Liver (tissue), 9 donors: ENCODE results near the gene ADAMTS16. TPM values are rescaled to one million over a fixed set of nuclear protein-coding genes. Genes with fewer than 3 reads are reported as not detected.

Experiments
- DNase-seq: peaks from one replicate; pipeline ENCODE4 v3.0.0-alpha.2; 2017; ENCODE audit warnings: low spot score
- H3K27ac ChIP-seq, 2 donors: one replicate each; pipeline ENCODE4 v1.7.0; 2013; ENCODE audit warnings: inconsistent platforms in 2 of 2, low read length in 2 of 2, control low read depth in 1 of 2, low read depth in 1 of 2, mild to moderate bottlenecking in 1 of 2
- H3K27me3 ChIP-seq, 4 donors: one replicate each; pipeline versions ENCODE4 v1.6.1 to v1.7.0; 2013; ENCODE audit warnings: low read length in 3 of 4, inconsistent platforms in 1 of 4, mild to moderate bottlenecking in 1 of 4, moderate library complexity in 1 of 4; ENCODE audit not compliant: control insufficient read depth in 4 of 4, insufficient read depth in 4 of 4
- H3K36me3 ChIP-seq, 4 donors: one replicate each; pipeline versions ENCODE4 v1.6.1 to v1.7.0; 2013; ENCODE audit warnings: low read length in 3 of 4, mild to moderate bottlenecking in 3 of 4, low read depth in 1 of 4, moderate library complexity in 1 of 4; ENCODE audit not compliant: control insufficient read depth in 4 of 4, insufficient read depth in 3 of 4
- H3K4me1 ChIP-seq, 4 donors: one replicate each; pipeline versions ENCODE4 v1.6.1 to v1.7.0; 2013; ENCODE audit warnings: low read length in 3 of 4, mild to moderate bottlenecking in 3 of 4, moderate library complexity in 1 of 4; ENCODE audit not compliant: control insufficient read depth in 4 of 4, insufficient read depth in 4 of 4
- H3K4me3 ChIP-seq, 3 donors: one replicate each; pipeline versions ENCODE4 v1.6.1 to v1.7.0; 2013; ENCODE audit warnings: low read length in 3 of 3, control low read depth in 1 of 3, low read depth in 1 of 3, mild to moderate bottlenecking in 1 of 3
- H3K9ac ChIP-seq, 2 donors: one replicate each; pipeline ENCODE4 v1.7.0; 2013; ENCODE audit warnings: low read length in 2 of 2, mild to moderate bottlenecking in 2 of 2, moderate library complexity in 2 of 2, control low read depth in 1 of 2, low read depth in 1 of 2
- H3K9me3 ChIP-seq, 4 donors: one replicate each; pipeline versions ENCODE4 v1.6.1 to v1.7.0; 2013; ENCODE audit warnings: low read length in 3 of 4; ENCODE audit not compliant: control insufficient read depth in 4 of 4
- EGR1 ChIP-seq, 2 donors: IDR thresholded peaks; 2 replicates each; pipeline ENCODE4 v1.6.1; 2016 to 2018; ENCODE audit warnings: antibody characterized with exemption in 2 of 2, low read depth in 2 of 2
- FOXA1 ChIP-seq: IDR thresholded peaks from 2 replicates; pipeline ENCODE4 v1.6.1; 2016; ENCODE audit warnings: antibody characterized with exemption
- FOXA2 ChIP-seq: IDR thresholded peaks from 2 replicates; pipeline ENCODE4 v1.6.1; 2016; ENCODE audit warnings: antibody characterized with exemption
- GABPA ChIP-seq, 2 donors: IDR thresholded peaks in 1 of 2; conservative IDR thresholded peaks in 1 of 2; 2 replicates each; pipeline ENCODE4 v1.6.1; 2016; ENCODE audit warnings: antibody characterized with exemption in 2 of 2, mild to moderate bottlenecking in 1 of 2, moderate library complexity in 1 of 2
- HNF4A ChIP-seq, 2 donors: conservative IDR thresholded peaks; 2 replicates each; pipeline ENCODE4 v1.6.1; 2016; ENCODE audit warnings: antibody characterized with exemption in 2 of 2, mild to moderate bottlenecking in 2 of 2
- HNF4G ChIP-seq: IDR thresholded peaks from 2 replicates; pipeline ENCODE4 v1.6.1; 2016; ENCODE audit warnings: antibody characterized with exemption
- JUND ChIP-seq, 2 donors: IDR thresholded peaks; 2 replicates each; pipeline ENCODE4 v1.6.1; 2016; ENCODE audit warnings: antibody characterized with exemption in 2 of 2
- NR2F2 ChIP-seq: IDR thresholded peaks from 2 replicates; pipeline ENCODE4 v1.6.1; 2016; ENCODE audit warnings: antibody characterized with exemption
- RAD21 ChIP-seq, 2 donors: IDR thresholded peaks; 2 replicates each; pipeline ENCODE4 v1.6.1; 2016; ENCODE audit warnings: antibody characterized with exemption in 2 of 2, mild to moderate bottlenecking in 2 of 2
- RXRA ChIP-seq, 2 donors: IDR thresholded peaks; 2 replicates each; pipeline ENCODE4 v1.6.1; 2017 to 2018; ENCODE audit warnings: antibody characterized with exemption in 2 of 2, mild to moderate bottlenecking in 1 of 2
- SP1 ChIP-seq: IDR thresholded peaks from 2 replicates; pipeline ENCODE4 v1.6.1; 2018; ENCODE audit warnings: antibody characterized with exemption, mild to moderate bottlenecking
- TAF1 ChIP-seq: conservative IDR thresholded peaks from 2 replicates; pipeline ENCODE4 v1.6.1; 2016; ENCODE audit warnings: antibody characterized with exemption, mild to moderate bottlenecking
- YY1 ChIP-seq: IDR thresholded peaks from 2 replicates; pipeline ENCODE4 v1.6.1; 2016; ENCODE audit warnings: antibody characterized with exemption, mild to moderate bottlenecking
- whole genome bisulfite sequencing: extraction: QIAGEN DNeasy Blood & Tissue Kit; methylation state at CpG from one replicate; pipeline ENCODE4 v1.1.7; 2013; 5-methylcytosine and 5-hydroxymethylcytosine counted together
- polyA plus RNA-seq, 2 donors: library from polyadenylated mRNA; stranded (reverse) in 1 of 2; unstranded in 1 of 2; fragments of 200-250 nt in 1 of 2; fragments of >200 nt in 1 of 2; fragmentation: Nextera tagmentation in 1 of 2; extraction: Ambion mirVana in 1 of 2; gene quantifications; one replicate each; pipeline versions ENCODE4 v1.2.1 to v1.2.3, GENCODE V29; 2013 to 2015
- total RNA-seq, 2 donors: library from RNA; depleted of rRNA; stranded (reverse); fragments of >200 nt; gene quantifications; one replicate each; pipeline ENCODE4 v1.2.3, GENCODE V29; 2014
- TF ChIP-seq, protein P1 (sequence below): IDR thresholded peaks from 2 replicates; pipeline ENCODE4 v1.6.1; 2016; ENCODE audit warnings: antibody characterized with exemption
- TF ChIP-seq, protein P2 (sequence below): IDR thresholded peaks from 2 replicates; pipeline ENCODE4 v1.6.1; 2016; ENCODE audit warnings: antibody characterized with exemption
- TF ChIP-seq, protein P3 (sequence below): IDR thresholded peaks from 2 replicates; pipeline ENCODE4 v1.6.1; 2016; ENCODE audit warnings: antibody characterized with exemption, mild to moderate bottlenecking
- TF ChIP-seq, protein P4 (sequence below): IDR thresholded peaks from 2 replicates; pipeline ENCODE4 v1.6.1; 2016; ENCODE audit warnings: antibody characterized with exemption
- TF ChIP-seq, protein P5 (sequence below): fragments of 150-350 bp; IDR thresholded peaks from 2 replicates; pipeline ENCODE4 v1.5.1; 2017; ENCODE audit warnings: improper control_type of control experiment, low read depth, low read length; ENCODE audit not compliant: missing input control
- donor health status: healthy.
- donor health status: healthy.
- donor health status: healthy.
- donor health status: healthy.
- donor health status: healthy.

Gene ADAMTS16
- total and polyA plus RNA-seq, 4 donors: under 0.01 to 0.84 TPM; not detected in 2

DNA sequence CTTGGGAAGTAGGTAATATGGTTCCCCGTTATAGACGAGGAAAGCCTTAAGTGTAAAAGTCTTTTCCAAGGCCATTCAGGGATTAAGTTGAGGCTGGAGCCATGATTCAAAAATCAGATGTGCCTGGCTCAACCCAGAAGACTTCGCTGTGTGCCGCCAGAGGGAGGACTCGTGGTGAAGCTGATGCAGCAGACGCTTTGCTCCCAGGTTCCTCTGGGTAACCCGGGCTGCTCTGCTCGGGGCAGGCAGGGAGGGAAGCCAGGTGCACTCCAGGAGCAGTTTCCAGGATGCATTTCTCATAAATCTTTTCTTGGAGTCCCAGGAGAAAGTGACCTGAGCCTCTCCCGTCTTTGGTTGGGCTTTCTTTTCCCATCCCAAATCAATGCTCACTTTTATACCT is 219.5 kb downstream of the ADAMTS16 start:
- H3K4me1 ChIP-seq: peaks cover 5 to 30% (median 20%) of the 10 kb centered on the region in 4 donors
- H3K36me3 ChIP-seq: no peaks in the 10 kb centered on the region
- H3K27me3 ChIP-seq: no peaks in the 10 kb centered on the region
- no peak overlapping the region for H3K9ac ChIP-seq
- no peak overlapping the region for H3K27ac ChIP-seq
- H3K4me3 ChIP-seq: no peak overlapping the region
- no peak for DNase-seq
- TF ChIP-seq FOXA2 (no peak), YY1 (no peak), TAF1 (no peak), RAD21 (IDR thresholded peaks at IDR 0.05) (no peak), SP1 (no peak), NR2F2 (no peak), RXRA (IDR thresholded peaks at IDR 0.05) (no peak), JUND (IDR thresholded peaks at IDR 0.05) (no peak), GABPA (IDR thresholded peaks at IDR 0.05 in 1 of 2, conservative IDR thresholded peaks at IDR 0.05 in 1 of 2) (no peak), HNF4G (no peak), HNF4A (conservative IDR thresholded peaks at IDR 0.05) (no peak), FOXA1 (no peak)
- TF ChIP-seq, protein P1, sequence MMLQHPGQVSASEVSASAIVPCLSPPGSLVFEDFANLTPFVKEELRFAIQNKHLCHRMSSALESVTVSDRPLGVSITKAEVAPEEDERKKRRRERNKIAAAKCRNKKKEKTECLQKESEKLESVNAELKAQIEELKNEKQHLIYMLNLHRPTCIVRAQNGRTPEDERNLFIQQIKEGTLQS: no peak
- TF ChIP-seq, protein P2, sequence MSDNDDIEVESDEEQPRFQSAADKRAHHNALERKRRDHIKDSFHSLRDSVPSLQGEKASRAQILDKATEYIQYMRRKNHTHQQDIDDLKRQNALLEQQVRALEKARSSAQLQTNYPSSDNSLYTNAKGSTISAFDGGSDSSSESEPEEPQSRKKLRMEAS: no peak
- TF ChIP-seq, protein P3, sequence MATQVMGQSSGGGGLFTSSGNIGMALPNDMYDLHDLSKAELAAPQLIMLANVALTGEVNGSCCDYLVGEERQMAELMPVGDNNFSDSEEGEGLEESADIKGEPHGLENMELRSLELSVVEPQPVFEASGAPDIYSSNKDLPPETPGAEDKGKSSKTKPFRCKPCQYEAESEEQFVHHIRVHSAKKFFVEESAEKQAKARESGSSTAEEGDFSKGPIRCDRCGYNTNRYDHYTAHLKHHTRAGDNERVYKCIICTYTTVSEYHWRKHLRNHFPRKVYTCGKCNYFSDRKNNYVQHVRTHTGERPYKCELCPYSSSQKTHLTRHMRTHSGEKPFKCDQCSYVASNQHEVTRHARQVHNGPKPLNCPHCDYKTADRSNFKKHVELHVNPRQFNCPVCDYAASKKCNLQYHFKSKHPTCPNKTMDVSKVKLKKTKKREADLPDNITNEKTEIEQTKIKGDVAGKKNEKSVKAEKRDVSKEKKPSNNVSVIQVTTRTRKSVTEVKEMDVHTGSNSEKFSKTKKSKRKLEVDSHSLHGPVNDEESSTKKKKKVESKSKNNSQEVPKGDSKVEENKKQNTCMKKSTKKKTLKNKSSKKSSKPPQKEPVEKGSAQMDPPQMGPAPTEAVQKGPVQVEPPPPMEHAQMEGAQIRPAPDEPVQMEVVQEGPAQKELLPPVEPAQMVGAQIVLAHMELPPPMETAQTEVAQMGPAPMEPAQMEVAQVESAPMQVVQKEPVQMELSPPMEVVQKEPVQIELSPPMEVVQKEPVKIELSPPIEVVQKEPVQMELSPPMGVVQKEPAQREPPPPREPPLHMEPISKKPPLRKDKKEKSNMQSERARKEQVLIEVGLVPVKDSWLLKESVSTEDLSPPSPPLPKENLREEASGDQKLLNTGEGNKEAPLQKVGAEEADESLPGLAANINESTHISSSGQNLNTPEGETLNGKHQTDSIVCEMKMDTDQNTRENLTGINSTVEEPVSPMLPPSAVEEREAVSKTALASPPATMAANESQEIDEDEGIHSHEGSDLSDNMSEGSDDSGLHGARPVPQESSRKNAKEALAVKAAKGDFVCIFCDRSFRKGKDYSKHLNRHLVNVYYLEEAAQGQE: no peak
- TF ChIP-seq, protein P4, sequence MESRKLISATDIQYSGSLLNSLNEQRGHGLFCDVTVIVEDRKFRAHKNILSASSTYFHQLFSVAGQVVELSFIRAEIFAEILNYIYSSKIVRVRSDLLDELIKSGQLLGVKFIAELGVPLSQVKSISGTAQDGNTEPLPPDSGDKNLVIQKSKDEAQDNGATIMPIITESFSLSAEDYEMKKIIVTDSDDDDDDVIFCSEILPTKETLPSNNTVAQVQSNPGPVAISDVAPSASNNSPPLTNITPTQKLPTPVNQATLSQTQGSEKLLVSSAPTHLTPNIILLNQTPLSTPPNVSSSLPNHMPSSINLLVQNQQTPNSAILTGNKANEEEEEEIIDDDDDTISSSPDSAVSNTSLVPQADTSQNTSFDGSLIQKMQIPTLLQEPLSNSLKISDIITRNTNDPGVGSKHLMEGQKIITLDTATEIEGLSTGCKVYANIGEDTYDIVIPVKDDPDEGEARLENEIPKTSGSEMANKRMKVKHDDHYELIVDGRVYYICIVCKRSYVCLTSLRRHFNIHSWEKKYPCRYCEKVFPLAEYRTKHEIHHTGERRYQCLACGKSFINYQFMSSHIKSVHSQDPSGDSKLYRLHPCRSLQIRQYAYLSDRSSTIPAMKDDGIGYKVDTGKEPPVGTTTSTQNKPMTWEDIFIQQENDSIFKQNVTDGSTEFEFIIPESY: no peak
- H3K9me3 ChIP-seq: no peaks in the 10 kb centered on the region
- 92% methylated on average over 9 of the region's 9 CpGs for WGBS

DNA sequence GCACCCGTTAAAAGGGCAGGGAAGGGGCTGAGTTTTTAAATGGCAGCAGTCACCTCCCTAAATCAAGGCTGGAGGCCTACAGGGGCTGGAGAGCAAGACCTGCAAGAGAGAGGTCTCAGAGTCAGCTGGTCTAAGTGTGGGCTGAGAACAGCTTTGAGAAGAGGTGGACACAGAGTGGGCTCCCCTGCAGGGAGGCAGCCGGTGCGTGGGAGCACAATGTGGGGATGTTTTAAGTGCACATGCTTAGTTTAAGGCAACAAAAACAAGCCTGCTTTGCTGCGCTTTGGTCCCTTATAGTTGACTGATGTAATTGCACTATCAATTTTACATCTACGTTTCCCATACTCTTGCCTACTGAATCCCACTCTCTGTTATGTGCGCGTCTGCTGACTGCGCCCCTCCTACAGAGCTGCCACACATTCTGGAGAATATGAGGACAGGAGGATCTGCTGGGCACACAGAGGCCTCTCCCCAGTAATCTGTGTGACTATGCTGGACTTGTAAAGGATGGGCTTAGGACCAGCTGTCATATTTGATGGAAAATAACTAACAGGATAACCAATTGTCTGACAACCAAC is 220.3 kb downstream of the ADAMTS16 start:
- no peak overlapping the region for H3K4me3 ChIP-seq
- no peaks in the 10 kb centered on the region for H3K36me3 ChIP-seq
- H3K27ac ChIP-seq: peak overlapping the region; percentile 39 to 64
- TF ChIP-seq EGR1 (IDR thresholded peaks at IDR 0.05; ENCODE audit: low read depth in 2 of 2) (no peak), HNF4A (conservative IDR thresholded peaks at IDR 0.05) (no peak), FOXA2 (no peak), HNF4G (no peak), SP1 (no peak), GABPA (IDR thresholded peaks at IDR 0.05 in 1 of 2, conservative IDR thresholded peaks at IDR 0.05 in 1 of 2) (no peak)
- TF ChIP-seq, protein P5, sequence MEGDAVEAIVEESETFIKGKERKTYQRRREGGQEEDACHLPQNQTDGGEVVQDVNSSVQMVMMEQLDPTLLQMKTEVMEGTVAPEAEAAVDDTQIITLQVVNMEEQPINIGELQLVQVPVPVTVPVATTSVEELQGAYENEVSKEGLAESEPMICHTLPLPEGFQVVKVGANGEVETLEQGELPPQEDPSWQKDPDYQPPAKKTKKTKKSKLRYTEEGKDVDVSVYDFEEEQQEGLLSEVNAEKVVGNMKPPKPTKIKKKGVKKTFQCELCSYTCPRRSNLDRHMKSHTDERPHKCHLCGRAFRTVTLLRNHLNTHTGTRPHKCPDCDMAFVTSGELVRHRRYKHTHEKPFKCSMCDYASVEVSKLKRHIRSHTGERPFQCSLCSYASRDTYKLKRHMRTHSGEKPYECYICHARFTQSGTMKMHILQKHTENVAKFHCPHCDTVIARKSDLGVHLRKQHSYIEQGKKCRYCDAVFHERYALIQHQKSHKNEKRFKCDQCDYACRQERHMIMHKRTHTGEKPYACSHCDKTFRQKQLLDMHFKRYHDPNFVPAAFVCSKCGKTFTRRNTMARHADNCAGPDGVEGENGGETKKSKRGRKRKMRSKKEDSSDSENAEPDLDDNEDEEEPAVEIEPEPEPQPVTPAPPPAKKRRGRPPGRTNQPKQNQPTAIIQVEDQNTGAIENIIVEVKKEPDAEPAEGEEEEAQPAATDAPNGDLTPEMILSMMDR: no peak
- no peaks in the 10 kb centered on the region for H3K27me3 ChIP-seq
- no peak overlapping the region for H3K9ac ChIP-seq
- WGBS: 94% methylated on average over 8 of the region's 8 CpGs
- peaks cover 5 to 30% (median 20%) of the 10 kb centered on the region in 4 donors for H3K4me1 ChIP-seq
- no peak for DNase-seq
- no peaks in the 10 kb centered on the region for H3K9me3 ChIP-seq
